HG03196 (cell line): ENCODE data around the gene TRIM31.
A peak's percentile ranks its signal among the peaks of the same experiment; 100 is the strongest.

ENCODE experiments used
- ATAC-seq: cut with Tn5 transposase; IDR thresholded peaks from one replicate; pipeline ENCODE4 v1.9.1; 2021; ENCODE audit not compliant: unreplicated experiment

TRIM31 gene

GRCh38 chr6:30087876-30088275 lies 25.0 kb downstream of the TRIM31 start:
- no peak for ATAC-seq

- no peak for ATAC-seq
These were observed 35.7 kb downstream of the TRIM31 start for GRCh38 chr6:30077218-30077617.

- no peak for ATAC-seq
These were observed 36.8 kb downstream of the TRIM31 start for GRCh38 chr6:30075790-30076732.

- ATAC-seq = no peak
These were observed 37.6 kb downstream of the TRIM31 start, which contains the start of gene RNF39 for GRCh38 chr6:30075094-30075789. Gene RNF39, minus strand, starts transcription at chr6:30075769. Its CDS starts 184 bp downstream, at chr6:30075585.

- ATAC-seq = no peak
These were observed 38.4 kb downstream of the TRIM31 start for GRCh38 chr6:30074331-30075093.

- no peak for ATAC-seq
These were observed 39.2 kb downstream of the TRIM31 start for GRCh38 chr6:30073489-30074235.

- no peak for ATAC-seq
These were observed 41.0 kb downstream of the TRIM31 start for GRCh38 chr6:30071858-30072257.

GRCh38 chr6:30071081-30071818 lies 41.6 kb downstream of the TRIM31 start:
- no peak for ATAC-seq

- ATAC-seq = no peak
These were observed 45.3 kb downstream of the TRIM31 start for GRCh38 chr6:30067460-30068139.

- ATAC-seq = peak; percentile 97
These were observed 46.1 kb downstream of the TRIM31 start, which contains the start of gene PPP1R11 for GRCh38 chr6:30066577-30067459. Gene PPP1R11, plus strand, starts transcription at chr6:30067198. Its CDS starts 213 bp downstream, at chr6:30067411.

GRCh38 chr6:30066082-30066481 lies 46.8 kb downstream of the TRIM31 start:
- ATAC-seq = no peak

- no peak for ATAC-seq
These were observed 49.6 kb downstream of the TRIM31 start for GRCh38 chr6:30063315-30063714.

GRCh38 chr6:30062471-30063178 lies 50.3 kb downstream of the TRIM31 start:
- no peak for ATAC-seq

GRCh38 chr6:30061858-30062458 lies 50.9 kb downstream of the TRIM31 start:
- peak; percentile 8 for ATAC-seq

- peak; percentile 86 for ATAC-seq
These were observed 51.6 kb downstream of the TRIM31 start, which contains the start of gene POLR1H for GRCh38 chr6:30061092-30061857. Gene POLR1H, plus strand, starts transcription at chr6:30061265. Its CDS starts 260 bp downstream, at chr6:30061525.

- peak; percentile 31 for ATAC-seq
These were observed 52.2 kb downstream of the TRIM31 start for GRCh38 chr6:30060606-30061091.
